Measurements from ENCODE around the gene BCOR. TPM values are rescaled to one million over a fixed set of nuclear protein-coding genes. Genes with fewer than 3 reads are reported as not detected.

BCOR gene
- total and polyA plus RNA-seq, 2 of the 4 experiments (the other 2 are of a cell fraction): 7.5 to 9.0 TPM

- Histone ChIP-seq H3K4me2 (ENCODE audit: low read depth, low read length) (no peak overlapping the region), H3K27ac (ENCODE audit: insufficient read depth, low read length) (no peak overlapping the region), H2BK20ac (ENCODE audit: low read depth, low read length) (no peak overlapping the region), H3K18ac (ENCODE audit: low read depth, low read length) (no peak overlapping the region), H3K9me3 (ENCODE audit: control insufficient read depth, insufficient read depth, low read length) (no peaks in the 10 kb centered on the region; the same call in 1 of the 2 replicates), H4K91ac (ENCODE audit: insufficient read depth, low read depth, low read length) (no peak overlapping the region), H3K36me3 (ENCODE audit: control insufficient read depth, insufficient read depth, low read length) (peaks cover 36% of the 10 kb centered on the region), H3K79me1 (ENCODE audit: low read depth in 1 of 2, low read length in 2 of 2) (peaks cover 3 to 16% of the 10 kb centered on the region in 2 experiments; a peak in 3 of 4 replicates), H3K4me1 (ENCODE audit: control insufficient read depth, insufficient read depth, low read length) (no peaks in the 10 kb centered on the region), H2BK15ac (ENCODE audit: low read depth, low read length) (no peak overlapping the region), H4K5ac (ENCODE audit: low read depth, low read length) (no peak overlapping the region), H4K20me1 (ENCODE audit: insufficient read depth, low read length) (no peaks in the 10 kb centered on the region; the same call in 1 of the 2 replicates), H3K4ac (ENCODE audit: low read depth, low read length) (no peak overlapping the region), H3K23ac (ENCODE audit: low read depth, low read length) (no peak overlapping the region), H3K56ac (ENCODE audit: extremely low read depth, insufficient read depth, low read length) (no peak overlapping the region), H3K9me1 (ENCODE audit: insufficient read depth, low read length) (0 out of 2 replicates have a peak, but pooled peaks cover 3% of the 10 kb centered on the region), H3K14ac (replicated peaks; ENCODE audit: low read depth, low read length) (no peak overlapping the region), H4K8ac (ENCODE audit: low read depth in 2 of 2, low read length in 2 of 2) (no peak overlapping the region), H2BK120ac (ENCODE audit: low read depth, low read length) (no peak overlapping the region), H3K27me3 (ENCODE audit: control insufficient read depth, insufficient read depth, low read length) (no peaks in the 10 kb centered on the region; the same call in 1 of the 2 replicates), H2AFZ (replicated peaks; ENCODE audit: low read length, poor library complexity) (no peak overlapping the region), H2BK5ac (ENCODE audit: low read depth, low read length, poor library complexity, severe bottlenecking) (no peak overlapping the region), H2AK5ac (ENCODE audit: low read depth, low read length) (no peak overlapping the region), H2AK9ac (replicated peaks; ENCODE audit: low read depth, low read length, poor library complexity) (no peak overlapping the region), H3K4me3 (ENCODE audit: insufficient read depth, low read depth, low read length) (no peak overlapping the region), H3K9ac (ENCODE audit: low read depth, low read length) (no peak overlapping the region)
- ChIA-PET CTCF (no interaction called here), POLR2A (ENCODE audit: unreplicated experiment) (no interaction called here)
- DNase-seq (no peak), ATAC-seq (ENCODE audit: low read depth) (no peak)
- 85% methylated on average over 16 of the region's 37 CpGs; no CpG with 5 or more reads in 1 of the 2 experiments for WGBS, 2 experiments (ENCODE audit: extremely low coverage in 2 of 2, insufficient read length in 1 of 2)
- in situ Hi-C loops (cut with MboI; ENCODE audit: low sequenced_read_pairs) (no loop called here), dilution Hi-C loops (cut with HindIII; ENCODE audit: low sequenced_read_pairs, unreplicated experiment) (no loop called here), intact Hi-C loops (cut with micrococcal nuclease) (no loop called here)
- BruUV-seq (replicated peaks): no TSS peak
- TF ChIP-seq MAFK (IDR thresholded peaks at IDR 0.05; ENCODE audit: low read depth, low read length) (no peak), CHD1 (IDR thresholded peaks at IDR 0.05; ENCODE audit: low read depth, low read length) (no peak), POLR2A (IDR thresholded peaks at IDR 0.05; ENCODE audit: low read depth, low read length) (no peak), USF2 (IDR thresholded peaks at IDR 0.05; ENCODE audit: low read depth, low read length) (no peak), MXI1 (IDR thresholded peaks at IDR 0.05; ENCODE audit: borderline replicate concordance, low read depth, low read length) (no peak), FOS (IDR thresholded peaks at IDR 0.05; ENCODE audit: low read depth, low read length) (no peak), NFE2L2 (IDR thresholded peaks at IDR 0.05; ENCODE audit: low read depth, low read length) (no peak), CEBPB (IDR thresholded peaks at IDR 0.05; ENCODE audit: low read depth, low read length) (no peak), RAD21 (IDR thresholded peaks at IDR 0.05; ENCODE audit: low read length) (no peak), RFX5 (IDR thresholded peaks at IDR 0.05; ENCODE audit: low read depth, low read length) (no peak), MAZ (IDR thresholded peaks at IDR 0.05; ENCODE audit: borderline replicate concordance, low read depth, low read length) (no peak)
- TF ChIP-seq, protein P1, sequence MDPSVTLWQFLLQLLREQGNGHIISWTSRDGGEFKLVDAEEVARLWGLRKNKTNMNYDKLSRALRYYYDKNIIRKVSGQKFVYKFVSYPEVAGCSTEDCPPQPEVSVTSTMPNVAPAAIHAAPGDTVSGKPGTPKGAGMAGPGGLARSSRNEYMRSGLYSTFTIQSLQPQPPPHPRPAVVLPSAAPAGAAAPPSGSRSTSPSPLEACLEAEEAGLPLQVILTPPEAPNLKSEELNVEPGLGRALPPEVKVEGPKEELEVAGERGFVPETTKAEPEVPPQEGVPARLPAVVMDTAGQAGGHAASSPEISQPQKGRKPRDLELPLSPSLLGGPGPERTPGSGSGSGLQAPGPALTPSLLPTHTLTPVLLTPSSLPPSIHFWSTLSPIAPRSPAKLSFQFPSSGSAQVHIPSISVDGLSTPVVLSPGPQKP (IDR thresholded peaks at IDR 0.05; ENCODE audit: borderline replicate concordance, low read depth, low read length): no peak
- TF ChIP-seq, protein P2, sequence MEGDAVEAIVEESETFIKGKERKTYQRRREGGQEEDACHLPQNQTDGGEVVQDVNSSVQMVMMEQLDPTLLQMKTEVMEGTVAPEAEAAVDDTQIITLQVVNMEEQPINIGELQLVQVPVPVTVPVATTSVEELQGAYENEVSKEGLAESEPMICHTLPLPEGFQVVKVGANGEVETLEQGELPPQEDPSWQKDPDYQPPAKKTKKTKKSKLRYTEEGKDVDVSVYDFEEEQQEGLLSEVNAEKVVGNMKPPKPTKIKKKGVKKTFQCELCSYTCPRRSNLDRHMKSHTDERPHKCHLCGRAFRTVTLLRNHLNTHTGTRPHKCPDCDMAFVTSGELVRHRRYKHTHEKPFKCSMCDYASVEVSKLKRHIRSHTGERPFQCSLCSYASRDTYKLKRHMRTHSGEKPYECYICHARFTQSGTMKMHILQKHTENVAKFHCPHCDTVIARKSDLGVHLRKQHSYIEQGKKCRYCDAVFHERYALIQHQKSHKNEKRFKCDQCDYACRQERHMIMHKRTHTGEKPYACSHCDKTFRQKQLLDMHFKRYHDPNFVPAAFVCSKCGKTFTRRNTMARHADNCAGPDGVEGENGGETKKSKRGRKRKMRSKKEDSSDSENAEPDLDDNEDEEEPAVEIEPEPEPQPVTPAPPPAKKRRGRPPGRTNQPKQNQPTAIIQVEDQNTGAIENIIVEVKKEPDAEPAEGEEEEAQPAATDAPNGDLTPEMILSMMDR (conservative IDR thresholded peaks at IDR 0.05; ENCODE audit: low read depth, low read length): no peak
Observed at GRCh38 chrX:40074080-40074958, 23.4 kb downstream of the BCOR start.
